ENCODE results near the gene PIM1.

PIM1 gene

GRCh38 chr6:37169496-37170272 is at the start of gene PIM1:
Gene PIM1 (plus strand): TSS chr6:37170152. CDS start chr6:37170576, 424 bp downstream.
- DNase-seq (ENCODE audit: low read depth), result peak; percentile 99
- TF ChIP-seq POLR2A (IDR thresholded peaks at IDR 0.05; ENCODE audit: extremely low read depth, insufficient read length), result peak; percentile 29
- TF ChIP-seq MYC (IDR thresholded peaks at IDR 0.05; ENCODE audit: low read depth, low read length), result peak; percentile 53; the same call in 1 of the 2 replicates
- peak; percentile 47; the same call in 1 of the 2 replicates for TF ChIP-seq MAX (IDR thresholded peaks at IDR 0.05; ENCODE audit: low read depth, low read length)
- no peak for TF ChIP-seq CTCF (IDR thresholded peaks at IDR 0.05; ENCODE audit: low read depth, low read length)
- H3K4me3 ChIP-seq (ENCODE audit: low read depth, low read length), result peak within 1 kb of the TSS; percentile 63

GRCh38 chr6:37121556-37121955 is 48.4 kb upstream of the PIM1 start:
- H3K4me3 ChIP-seq (ENCODE audit: low read depth, low read length), result no peak overlapping the region
- no peak for DNase-seq (ENCODE audit: low read depth)

GRCh38 chr6:37122861-37123260 is 47.1 kb upstream of the PIM1 start:
- no peak for DNase-seq (ENCODE audit: low read depth)
- no peak overlapping the region for H3K4me3 ChIP-seq (ENCODE audit: low read depth, low read length)
- no peak for TF ChIP-seq POLR2A (IDR thresholded peaks at IDR 0.05; ENCODE audit: extremely low read depth, insufficient read length)
- no peak for TF ChIP-seq CTCF (IDR thresholded peaks at IDR 0.05; ENCODE audit: low read depth, low read length)
- no peak for TF ChIP-seq MYC (IDR thresholded peaks at IDR 0.05; ENCODE audit: low read depth, low read length)
- no peak for TF ChIP-seq MAX (IDR thresholded peaks at IDR 0.05; ENCODE audit: low read depth, low read length)

More at GRCh38 chr6:37121556-37121955, 48.4 kb upstream of the PIM1 start:
- TF ChIP-seq POLR2A (IDR thresholded peaks at IDR 0.05; ENCODE audit: extremely low read depth, insufficient read length), result no peak
- TF ChIP-seq MAX (IDR thresholded peaks at IDR 0.05; ENCODE audit: low read depth, low read length), result no peak
- no peak for TF ChIP-seq MYC (IDR thresholded peaks at IDR 0.05; ENCODE audit: low read depth, low read length)
- no peak for TF ChIP-seq CTCF (IDR thresholded peaks at IDR 0.05; ENCODE audit: low read depth, low read length)

- no peak for DNase-seq (ENCODE audit: low read depth)
- TF ChIP-seq MAX (IDR thresholded peaks at IDR 0.05; ENCODE audit: low read depth, low read length) (no peak), POLR2A (IDR thresholded peaks at IDR 0.05; ENCODE audit: extremely low read depth, insufficient read length) (no peak), MYC (IDR thresholded peaks at IDR 0.05; ENCODE audit: low read depth, low read length) (no peak), CTCF (IDR thresholded peaks at IDR 0.05; ENCODE audit: low read depth, low read length) (no peak)
Measured at GRCh38 chr6:37123957-37124729, 45.8 kb upstream of the PIM1 start.

GRCh38 chr6:37125774-37126492 is 44.0 kb upstream of the PIM1 start:
- no peak overlapping the region for H3K4me3 ChIP-seq (ENCODE audit: low read depth, low read length)
- no peak for DNase-seq (ENCODE audit: low read depth)
- TF ChIP-seq CTCF (IDR thresholded peaks at IDR 0.05; ENCODE audit: low read depth, low read length), result no peak
- TF ChIP-seq POLR2A (IDR thresholded peaks at IDR 0.05; ENCODE audit: extremely low read depth, insufficient read length), result no peak
- TF ChIP-seq MAX (IDR thresholded peaks at IDR 0.05; ENCODE audit: low read depth, low read length), result no peak
- TF ChIP-seq MYC (IDR thresholded peaks at IDR 0.05; ENCODE audit: low read depth, low read length), result no peak

More at GRCh38 chr6:37123957-37124729, 45.8 kb upstream of the PIM1 start:
- H3K4me3 ChIP-seq (ENCODE audit: low read depth, low read length), result no peak overlapping the region
